B cell (primary cell): ENCODE results near the gene ATP12A.

Source experiments
- CTCF ChIP-seq: fragments of 200-600 bp; IDR thresholded peaks from one replicate; pipeline ENCODE4 v1.8.0; 2022; ENCODE audit warnings: antibody characterized with exemption, mild to moderate bottlenecking
- EZH2 ChIP-seq: IDR thresholded peaks from 2 replicates; pipeline ENCODE4 v1.6.1; 2012; ENCODE audit warnings: borderline replicate concordance, low read depth, mild to moderate bottlenecking, moderate library complexity, low read length; ENCODE audit not compliant: insufficient read depth, poor library complexity, severe bottlenecking

GRCh38 chr13:24664726-24665409, 15.3 kb upstream of the ATP12A start:
- TF ChIP-seq CTCF: no peak
- no peak for TF ChIP-seq EZH2
